SK-N-SH (cell line): Measurements from ENCODE around the gene KPNB1.

ENCODE experiments used
- CTCF ChIP-seq: fragments of 200-600 bp; sonication (generic); IDR thresholded peaks from 2 replicates; pipeline ENCODE4 v1.6.1; 2017; ENCODE audit warnings: antibody characterized with exemption, mild to moderate bottlenecking, moderate library complexity
- ELF1 ChIP-seq: IDR thresholded peaks from 2 replicates; pipeline ENCODE4 v1.4.0; 2012
- EP300 ChIP-seq, 2 experiments: IDR thresholded peaks; 2 replicates each; pipeline versions ENCODE4 v1.4.0 to v1.6.1; 2012; ENCODE audit warnings: borderline replicate concordance in 1 of 2, low read depth in 1 of 2, low read length in 1 of 2
- EZH2phosphoT487 ChIP-seq: fragments of 200-600 bp; sonication (generic); IDR thresholded peaks from 2 replicates; pipeline ENCODE4 v1.6.1; 2017; ENCODE audit warnings: low read depth, mixed run types, mild to moderate bottlenecking, antibody characterized with exemption, moderate library complexity, borderline replicate concordance
- GABPA ChIP-seq: IDR thresholded peaks from 2 replicates; pipeline ENCODE4 v1.4.0; 2012; ENCODE audit warnings: low read depth, mild to moderate bottlenecking
- MAX ChIP-seq: IDR thresholded peaks from 2 replicates; pipeline ENCODE4 v1.4.0; 2012; ENCODE audit warnings: low read depth
- MXI1 ChIP-seq: IDR thresholded peaks from 2 replicates; pipeline ENCODE4 v1.6.1; 2012; ENCODE audit warnings: mild to moderate bottlenecking, low read depth, low read length, improper control_type of control experiment
- PBX3 ChIP-seq: IDR thresholded peaks from 2 replicates; pipeline ENCODE4; 2012
- POLR2AphosphoS5 ChIP-seq: IDR thresholded peaks from 2 replicates; pipeline ENCODE4 v1.6.1; 2012; ENCODE audit warnings: low read depth, low read length
- REST ChIP-seq: IDR thresholded peaks from 2 replicates; pipeline ENCODE4 v1.6.1; 2012; ENCODE audit warnings: mild to moderate bottlenecking, low read depth, low read length, moderate library complexity
- RFX5 ChIP-seq: IDR thresholded peaks from 2 replicates; pipeline ENCODE4 v1.6.1; 2012; ENCODE audit warnings: mild to moderate bottlenecking, improper control_type of control experiment, low read length
- TAF1 ChIP-seq: IDR thresholded peaks from 2 replicates; pipeline ENCODE4 v1.6.1; 2012; ENCODE audit warnings: low read depth, mild to moderate bottlenecking, low read length, moderate library complexity, borderline replicate concordance
- USF1 ChIP-seq: IDR thresholded peaks from 2 replicates; pipeline ENCODE4 v1.4.0; 2012; ENCODE audit warnings: low read depth, borderline replicate concordance
- YY1 ChIP-seq: IDR thresholded peaks from 2 replicates; pipeline ENCODE4 v1.4.0; 2012; ENCODE audit warnings: low read depth, mild to moderate bottlenecking

- TF ChIP-seq CTCF = no peak
- no peak for TF ChIP-seq MXI1
- no peak for TF ChIP-seq GABPA
- TF ChIP-seq EZH2phosphoT487 = no peak
- TF ChIP-seq TAF1 = no peak
- no peak for TF ChIP-seq ELF1
- no peak for TF ChIP-seq REST
- TF ChIP-seq YY1 = no peak
- no peak for TF ChIP-seq USF1
- no peak for TF ChIP-seq RFX5
- no peak for TF ChIP-seq MAX
- no peak for TF ChIP-seq EP300 (IDR thresholded peaks at IDR 0.05; ENCODE audit: borderline replicate concordance in 1 of 2, low read depth in 1 of 2, low read length in 1 of 2)
- no peak for TF ChIP-seq PBX3
- TF ChIP-seq POLR2AphosphoS5 = no peak; the same call in 1 of the 2 replicates
Measured at GRCh38 chr17:47684535-47685193, 34.9 kb downstream of the KPNB1 start.
